Adrenal gland (tissue), 5 donors: ENCODE data around the gene CSHL1.
"Not testable (repeated sequence)": the region's sequence is repeated elsewhere in the genome, so short reads cannot be mapped to it uniquely, and the experiment has no call there.

Source experiments
- POLR2A ChIP-seq, 2 donors: fragments of 450-650 bp; IDR thresholded peaks; one replicate each; pipeline ENCODE4 v1.6.1; 2017; ENCODE audit warnings: antibody characterized with exemption in 2 of 2, mild to moderate bottlenecking in 2 of 2, moderate library complexity in 1 of 2
- TF ChIP-seq, protein P1 (sequence below), 6 experiments: fragments of 450-650 bp in 4 of 6; fragments of 200-600 bp in 2 of 6; sonication (generic) in 1 of 6; IDR thresholded peaks; 1 replicate in 5 of 6; 2 replicates in 1 of 6; pipeline versions ENCODE4 v1.5.1 to v1.8.0; 2016 to 2021; ENCODE audit warnings: antibody characterized with exemption in 6 of 6, mild to moderate bottlenecking in 2 of 6, moderate library complexity in 1 of 6
- donor health status: DM: no; HTN: no; CAD: no.

DNA sequence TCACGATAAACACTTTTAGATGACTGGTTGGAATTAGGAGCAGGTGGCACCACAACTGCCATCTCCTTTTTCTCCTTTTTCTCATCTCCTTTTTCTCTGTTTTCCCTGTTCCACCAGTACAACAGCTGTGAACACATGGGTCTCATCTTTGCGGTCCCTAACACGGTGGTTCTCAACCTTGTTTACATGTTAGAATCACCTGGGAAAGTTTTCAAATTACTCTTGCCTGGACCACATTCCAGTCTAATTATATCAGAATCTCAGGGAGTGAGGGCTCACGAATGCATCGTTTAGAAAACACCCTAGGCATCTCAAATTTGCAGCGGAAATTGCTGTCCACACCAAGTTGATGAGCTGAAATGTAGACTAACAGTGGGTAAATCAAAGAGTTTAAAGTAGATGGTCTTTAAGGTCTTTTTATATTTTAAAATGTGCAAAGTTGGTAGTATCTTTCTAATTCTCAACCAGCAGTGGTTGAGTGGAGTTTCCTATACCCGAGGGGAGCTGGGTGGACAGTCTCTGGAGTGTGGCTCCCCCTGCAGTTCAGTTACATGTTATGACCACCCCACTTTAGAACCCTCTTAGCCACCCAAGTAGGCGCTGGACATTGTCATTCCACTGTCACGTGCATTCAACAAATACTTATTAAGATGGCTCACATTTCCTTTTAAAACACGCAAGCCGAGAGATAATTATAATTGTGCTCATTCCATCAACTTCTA is 18.6 kb downstream of the CSHL1 start:
- TF ChIP-seq, protein P1, sequence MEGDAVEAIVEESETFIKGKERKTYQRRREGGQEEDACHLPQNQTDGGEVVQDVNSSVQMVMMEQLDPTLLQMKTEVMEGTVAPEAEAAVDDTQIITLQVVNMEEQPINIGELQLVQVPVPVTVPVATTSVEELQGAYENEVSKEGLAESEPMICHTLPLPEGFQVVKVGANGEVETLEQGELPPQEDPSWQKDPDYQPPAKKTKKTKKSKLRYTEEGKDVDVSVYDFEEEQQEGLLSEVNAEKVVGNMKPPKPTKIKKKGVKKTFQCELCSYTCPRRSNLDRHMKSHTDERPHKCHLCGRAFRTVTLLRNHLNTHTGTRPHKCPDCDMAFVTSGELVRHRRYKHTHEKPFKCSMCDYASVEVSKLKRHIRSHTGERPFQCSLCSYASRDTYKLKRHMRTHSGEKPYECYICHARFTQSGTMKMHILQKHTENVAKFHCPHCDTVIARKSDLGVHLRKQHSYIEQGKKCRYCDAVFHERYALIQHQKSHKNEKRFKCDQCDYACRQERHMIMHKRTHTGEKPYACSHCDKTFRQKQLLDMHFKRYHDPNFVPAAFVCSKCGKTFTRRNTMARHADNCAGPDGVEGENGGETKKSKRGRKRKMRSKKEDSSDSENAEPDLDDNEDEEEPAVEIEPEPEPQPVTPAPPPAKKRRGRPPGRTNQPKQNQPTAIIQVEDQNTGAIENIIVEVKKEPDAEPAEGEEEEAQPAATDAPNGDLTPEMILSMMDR (IDR thresholded peaks at IDR 0.05) = not testable (repeated sequence)
- not testable (repeated sequence) for TF ChIP-seq POLR2A (IDR thresholded peaks at IDR 0.05)
